ENCODE measurements around the gene TNFRSF25.

Gene TNFRSF25

GRCh38 chr1:6466023-6466422 lies at the start of gene TNFRSF25:
Gene TNFRSF25, minus strand, starts transcription at chr1:6466173. Its CDS starts 66 bp downstream, at chr1:6466107.
- DNase-seq, result peak; percentile 76

GRCh38 chr1:6515771-6516170 lies 49.8 kb upstream of the TNFRSF25 start:
- no peak for DNase-seq

- DNase-seq, result no peak
Observed at GRCh38 chr1:6513320-6513801, 47.4 kb upstream of the TNFRSF25 start.

- DNase-seq, result no peak
Observed at GRCh38 chr1:6512908-6513280, 46.9 kb upstream of the TNFRSF25 start.

- DNase-seq, result no peak
Observed at GRCh38 chr1:6512245-6512907, 46.4 kb upstream of the TNFRSF25 start.

- DNase-seq, result no peak
Observed at GRCh38 chr1:6511561-6512244, 45.7 kb upstream of the TNFRSF25 start.

- DNase-seq, result no peak
Observed at GRCh38 chr1:6511056-6511455, 45.1 kb upstream of the TNFRSF25 start.

- DNase-seq, result no peak
Observed at GRCh38 chr1:6510493-6510892, 44.5 kb upstream of the TNFRSF25 start.

- DNase-seq, result no peak
Observed at GRCh38 chr1:6509919-6510291, 43.9 kb upstream of the TNFRSF25 start.

- no peak for DNase-seq
Observed at GRCh38 chr1:6509220-6509918, 43.4 kb upstream of the TNFRSF25 start.

GRCh38 chr1:6508816-6509189 lies 42.8 kb upstream of the TNFRSF25 start:
- DNase-seq, result no peak

- DNase-seq, result no peak
Observed at GRCh38 chr1:6508154-6508815, 42.3 kb upstream of the TNFRSF25 start.

GRCh38 chr1:6507461-6507911 lies 41.5 kb upstream of the TNFRSF25 start:
- no peak for DNase-seq

- DNase-seq, result no peak
Observed at GRCh38 chr1:6507037-6507428, 41.1 kb upstream of the TNFRSF25 start.

GRCh38 chr1:6506210-6507036 lies 40.5 kb upstream of the TNFRSF25 start:
- DNase-seq, result no peak

- DNase-seq, result no peak
Observed at GRCh38 chr1:6505367-6506209, 39.6 kb upstream of the TNFRSF25 start.

- DNase-seq, result no peak
Observed at GRCh38 chr1:6504887-6505286, 38.9 kb upstream of the TNFRSF25 start.

- no peak for DNase-seq
Observed at GRCh38 chr1:6503884-6504602, 38.1 kb upstream of the TNFRSF25 start.

GRCh38 chr1:6502000-6502891 lies 36.3 kb upstream of the TNFRSF25 start:
- DNase-seq, result no peak

Data from CD4-positive, alpha-beta T cell treated with Interleukin-6 for 4 hours (primary cell).